ENCODE results near the gene GRB2.

GRB2 gene

GRCh38 chr17:75407655-75408352 is 2.3 kb upstream of the GRB2 start:
- no peak for TF ChIP-seq CTCF (IDR thresholded peaks at IDR 0.05; ENCODE audit: low read depth, low read length)
- Histone ChIP-seq H3K27me3 (ENCODE audit: insufficient read depth, low read depth, severe bottlenecking) (no peaks in the 10 kb centered on the region), H3K9me3 (ENCODE audit: severe bottlenecking) (no peaks in the 10 kb centered on the region), H3K36me3 (peaks cover 5% of the 10 kb centered on the region), H3K27ac (no peak overlapping the region), H3K4me3 (ENCODE audit: low read depth, low read length) (no peak overlapping the region)
- DNase-seq: no peak

- H3K4me3 ChIP-seq (ENCODE audit: low read depth, low read length): peak overlapping the region; percentile 54
- no peaks in the 10 kb centered on the region for H3K27me3 ChIP-seq (ENCODE audit: insufficient read depth, low read depth, severe bottlenecking)
- DNase-seq: no peak
- H3K36me3 ChIP-seq: peaks cover 5% of the 10 kb centered on the region
- TF ChIP-seq CTCF (IDR thresholded peaks at IDR 0.05; ENCODE audit: low read depth, low read length): no peak
- no peaks in the 10 kb centered on the region for H3K9me3 ChIP-seq (ENCODE audit: severe bottlenecking)
- H3K27ac ChIP-seq: no peak overlapping the region
Measured at GRCh38 chr17:75406222-75406615, 741 bp upstream of the GRB2 start.

DNA sequence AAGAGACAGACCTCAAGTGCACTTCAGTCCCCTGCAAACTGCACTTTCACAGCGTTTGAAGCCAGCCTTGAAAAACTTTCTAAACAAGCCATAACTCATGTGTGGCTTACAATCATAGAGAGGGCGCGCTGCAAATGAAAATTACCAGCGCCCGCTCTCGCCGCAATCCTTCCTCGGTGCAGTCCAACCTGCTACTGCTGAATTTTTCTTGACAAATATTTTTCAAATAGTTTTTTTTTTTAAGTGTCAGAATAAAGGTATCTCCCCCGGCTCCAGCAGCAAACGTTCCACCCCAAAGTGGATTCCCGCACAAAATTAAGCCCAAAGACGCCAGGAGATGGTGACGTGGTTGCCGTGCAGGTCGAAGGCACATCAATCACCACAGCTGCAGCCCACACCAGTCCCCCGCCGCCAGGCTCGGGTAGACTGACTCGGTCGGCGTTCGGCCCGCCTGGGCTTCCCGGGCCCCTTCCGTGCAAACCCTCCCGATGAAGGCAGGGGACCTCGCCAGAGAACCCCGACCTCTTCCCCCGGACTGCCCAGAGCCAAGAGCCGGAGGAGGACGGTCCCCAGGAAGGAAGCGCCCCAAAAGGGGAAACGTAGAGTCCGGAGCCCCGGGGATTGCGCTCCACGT is 630 bp downstream of the GRB2 start:
- Histone ChIP-seq H3K27ac (peak overlapping the region; percentile 85), H3K9me3 (ENCODE audit: severe bottlenecking) (no peaks in the 10 kb centered on the region), H3K4me3 (ENCODE audit: low read depth, low read length) (peak overlapping the region; percentile 97), H3K27me3 (ENCODE audit: insufficient read depth, low read depth, severe bottlenecking) (no peaks in the 10 kb centered on the region), H3K36me3 (peaks cover 5% of the 10 kb centered on the region)
- DNase-seq: peak; percentile 54
- TF ChIP-seq CTCF (IDR thresholded peaks at IDR 0.05; ENCODE audit: low read depth, low read length): no peak

- Histone ChIP-seq H3K27me3 (ENCODE audit: insufficient read depth, low read depth, severe bottlenecking) (no peaks in the 10 kb centered on the region), H3K27ac (peak overlapping the region; percentile 85), H3K36me3 (peaks cover 5% of the 10 kb centered on the region), H3K4me3 (ENCODE audit: low read depth, low read length) (peak overlapping the region; percentile 97), H3K9me3 (ENCODE audit: severe bottlenecking) (no peaks in the 10 kb centered on the region)
- DNase-seq: peak; percentile 86
- peak; percentile 90 for TF ChIP-seq CTCF (IDR thresholded peaks at IDR 0.05; ENCODE audit: low read depth, low read length)
Measured at GRCh38 chr17:75404223-75404730, 1.2 kb downstream of the GRB2 start.

DNA sequence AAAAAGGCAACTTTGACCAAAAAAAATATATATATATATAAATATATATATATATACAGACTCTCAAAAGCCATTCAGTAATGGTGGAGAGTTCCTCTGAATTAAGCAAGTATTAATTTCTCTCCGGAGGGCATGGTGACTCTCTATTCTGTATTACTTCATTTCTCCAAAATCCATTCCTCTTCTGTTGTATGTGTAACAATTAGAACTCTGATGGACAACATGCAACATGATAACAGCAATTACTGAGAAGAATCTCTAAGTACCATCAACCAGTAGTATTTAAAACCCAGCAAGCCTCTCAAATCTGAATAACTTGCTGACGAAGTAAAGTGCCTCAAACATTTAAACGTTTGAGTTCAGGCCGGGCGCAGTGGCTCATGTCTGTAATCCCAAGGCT is 2.3 kb downstream of the GRB2 start:
- peak overlapping the region; percentile 45 for H3K27ac ChIP-seq
- no peak for TF ChIP-seq CTCF (IDR thresholded peaks at IDR 0.05; ENCODE audit: low read depth, low read length)

More for the DNA sequence above, 2.3 kb downstream of the GRB2 start:
- Histone ChIP-seq H3K27me3 (ENCODE audit: insufficient read depth, low read depth, severe bottlenecking) (no peaks in the 10 kb centered on the region), H3K36me3 (peaks cover 5% of the 10 kb centered on the region), H3K4me3 (ENCODE audit: low read depth, low read length) (no peak overlapping the region), H3K9me3 (ENCODE audit: severe bottlenecking) (no peaks in the 10 kb centered on the region)
- DNase-seq: no peak
